ENCODE data around the gene TMC6. TPM values are rescaled to one million over a fixed set of nuclear protein-coding genes. Genes with fewer than 3 reads are reported as not detected.
A peak's percentile ranks its signal among the peaks of the same experiment; 100 is the strongest.

Gene TMC6
- total and polyA plus RNA-seq, 2 of the 4 experiments (the other 2 are of a cell fraction): 0.19 TPM; not detected in 1

DNA sequence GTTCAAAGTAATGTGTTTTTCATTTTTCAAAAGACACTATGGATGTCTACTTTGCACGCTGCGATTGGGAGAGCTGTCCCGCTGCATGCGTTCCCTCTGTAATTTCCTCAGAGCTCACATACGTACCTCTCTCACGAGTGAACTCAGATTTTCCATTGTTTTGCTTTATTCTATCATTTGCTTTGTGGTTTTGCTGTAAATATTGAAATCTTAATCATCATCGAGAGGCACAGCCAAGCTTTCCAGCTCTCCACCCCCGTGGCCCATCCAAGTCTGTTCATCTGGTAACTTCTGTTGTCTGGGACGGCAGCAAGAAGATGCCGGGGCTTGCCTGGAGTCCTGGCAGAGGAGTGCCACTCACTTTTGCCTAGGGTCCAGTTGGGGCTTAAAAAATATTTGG is 21.1 kb downstream of the TMC6 start:
- TF ChIP-seq RFX5 (IDR thresholded peaks at IDR 0.05; ENCODE audit: low read depth, low read length) (no peak), RCOR1 (IDR thresholded peaks at IDR 0.05; ENCODE audit: insufficient replicate concordance, low read length) (no peak), NFE2L2 (IDR thresholded peaks at IDR 0.05; ENCODE audit: low read depth, low read length) (no peak), BHLHE40 (IDR thresholded peaks at IDR 0.05; ENCODE audit: low read depth, low read length) (no peak), RAD21 (IDR thresholded peaks at IDR 0.05; ENCODE audit: low read length) (no peak), POLR2A (IDR thresholded peaks at IDR 0.05; ENCODE audit: low read depth, low read length) (no peak), FOS (IDR thresholded peaks at IDR 0.05; ENCODE audit: low read depth, low read length) (no peak), MAFK (IDR thresholded peaks at IDR 0.05; ENCODE audit: low read depth, low read length) (no peak), MAZ (IDR thresholded peaks at IDR 0.05; ENCODE audit: borderline replicate concordance, low read depth, low read length) (no peak), SMC3 (IDR thresholded peaks at IDR 0.05; ENCODE audit: low read depth, low read length) (no peak), CEBPB (IDR thresholded peaks at IDR 0.05; ENCODE audit: low read depth, low read length) (no peak), MXI1 (IDR thresholded peaks at IDR 0.05; ENCODE audit: borderline replicate concordance, low read depth, low read length) (no peak), CHD1 (IDR thresholded peaks at IDR 0.05; ENCODE audit: low read depth, low read length) (no peak)
- TF ChIP-seq, protein P1, sequence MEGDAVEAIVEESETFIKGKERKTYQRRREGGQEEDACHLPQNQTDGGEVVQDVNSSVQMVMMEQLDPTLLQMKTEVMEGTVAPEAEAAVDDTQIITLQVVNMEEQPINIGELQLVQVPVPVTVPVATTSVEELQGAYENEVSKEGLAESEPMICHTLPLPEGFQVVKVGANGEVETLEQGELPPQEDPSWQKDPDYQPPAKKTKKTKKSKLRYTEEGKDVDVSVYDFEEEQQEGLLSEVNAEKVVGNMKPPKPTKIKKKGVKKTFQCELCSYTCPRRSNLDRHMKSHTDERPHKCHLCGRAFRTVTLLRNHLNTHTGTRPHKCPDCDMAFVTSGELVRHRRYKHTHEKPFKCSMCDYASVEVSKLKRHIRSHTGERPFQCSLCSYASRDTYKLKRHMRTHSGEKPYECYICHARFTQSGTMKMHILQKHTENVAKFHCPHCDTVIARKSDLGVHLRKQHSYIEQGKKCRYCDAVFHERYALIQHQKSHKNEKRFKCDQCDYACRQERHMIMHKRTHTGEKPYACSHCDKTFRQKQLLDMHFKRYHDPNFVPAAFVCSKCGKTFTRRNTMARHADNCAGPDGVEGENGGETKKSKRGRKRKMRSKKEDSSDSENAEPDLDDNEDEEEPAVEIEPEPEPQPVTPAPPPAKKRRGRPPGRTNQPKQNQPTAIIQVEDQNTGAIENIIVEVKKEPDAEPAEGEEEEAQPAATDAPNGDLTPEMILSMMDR (conservative IDR thresholded peaks at IDR 0.05; ENCODE audit: low read depth, low read length): no peak
- TF ChIP-seq, protein P2, sequence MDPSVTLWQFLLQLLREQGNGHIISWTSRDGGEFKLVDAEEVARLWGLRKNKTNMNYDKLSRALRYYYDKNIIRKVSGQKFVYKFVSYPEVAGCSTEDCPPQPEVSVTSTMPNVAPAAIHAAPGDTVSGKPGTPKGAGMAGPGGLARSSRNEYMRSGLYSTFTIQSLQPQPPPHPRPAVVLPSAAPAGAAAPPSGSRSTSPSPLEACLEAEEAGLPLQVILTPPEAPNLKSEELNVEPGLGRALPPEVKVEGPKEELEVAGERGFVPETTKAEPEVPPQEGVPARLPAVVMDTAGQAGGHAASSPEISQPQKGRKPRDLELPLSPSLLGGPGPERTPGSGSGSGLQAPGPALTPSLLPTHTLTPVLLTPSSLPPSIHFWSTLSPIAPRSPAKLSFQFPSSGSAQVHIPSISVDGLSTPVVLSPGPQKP (IDR thresholded peaks at IDR 0.05; ENCODE audit: borderline replicate concordance, low read depth, low read length): no peak
- Histone ChIP-seq H3K18ac (ENCODE audit: low read depth, low read length) (no peak overlapping the region), H2AK5ac (ENCODE audit: low read depth, low read length) (no peak overlapping the region), H2BK15ac (ENCODE audit: low read depth, low read length) (no peak overlapping the region), H3K9me1 (ENCODE audit: insufficient read depth, low read length) (peaks cover under 1% of the 10 kb centered on the region; the same call in 1 of the 2 replicates), H2AFZ (replicated peaks; ENCODE audit: low read length, poor library complexity) (no peak overlapping the region), H3K4me2 (ENCODE audit: low read depth, low read length) (no peak overlapping the region), H3K56ac (ENCODE audit: extremely low read depth, insufficient read depth, low read length) (no peak overlapping the region), H3K27me3 (ENCODE audit: control insufficient read depth, insufficient read depth, low read length) (no peaks in the 10 kb centered on the region), H3K27ac (ENCODE audit: insufficient read depth, low read length) (no peak overlapping the region), H3K9me3 (ENCODE audit: control insufficient read depth, insufficient read depth, low read length) (no peaks in the 10 kb centered on the region), H4K91ac (ENCODE audit: insufficient read depth, low read depth, low read length) (no peak overlapping the region), H4K8ac (ENCODE audit: low read depth in 2 of 2, low read length in 2 of 2) (no peak overlapping the region), H2BK120ac (ENCODE audit: low read depth, low read length) (no peak overlapping the region), H2BK20ac (ENCODE audit: low read depth, low read length) (no peak overlapping the region), H4K20me1 (ENCODE audit: insufficient read depth, low read length) (no peaks in the 10 kb centered on the region), H3K4ac (ENCODE audit: low read depth, low read length) (no peak overlapping the region), H3K9ac (ENCODE audit: low read depth, low read length) (no peak overlapping the region), H3K14ac (replicated peaks; ENCODE audit: low read depth, low read length) (no peak overlapping the region), H3K36me3 (ENCODE audit: control insufficient read depth, insufficient read depth, low read length) (peaks cover 15% of the 10 kb centered on the region), H2AK9ac (replicated peaks; ENCODE audit: low read depth, low read length, poor library complexity) (no peak overlapping the region), H2BK5ac (ENCODE audit: low read depth, low read length, poor library complexity, severe bottlenecking) (no peak overlapping the region), H3K79me1 (ENCODE audit: low read depth in 1 of 2, low read length in 2 of 2) (no peaks in the 10 kb centered on the region), H4K5ac (ENCODE audit: low read depth, low read length) (no peak overlapping the region), H3K23ac (ENCODE audit: low read depth, low read length) (no peak overlapping the region), H3K4me3 (ENCODE audit: insufficient read depth, low read depth, low read length) (no peak overlapping the region), H3K4me1 (ENCODE audit: control insufficient read depth, insufficient read depth, low read length) (no peaks in the 10 kb centered on the region; the same call in 1 of the 2 replicates)
- ATAC-seq (ENCODE audit: low read depth) (no peak), DNase-seq (peak; percentile 47)
- CTCF ChIA-PET: no interaction called here
- POLR2A ChIA-PET (ENCODE audit: unreplicated experiment): no interaction called here
- intact Hi-C loops (cut with micrococcal nuclease) (no loop called here), in situ Hi-C loops (cut with MboI; ENCODE audit: low sequenced_read_pairs) (no loop called here), dilution Hi-C loops (cut with HindIII; ENCODE audit: low sequenced_read_pairs, unreplicated experiment) (no loop called here)
- BruUV-seq (replicated peaks): no TSS peak
- WGBS, 2 experiments (ENCODE audit: extremely low coverage in 2 of 2, insufficient read length in 1 of 2): no CpG with 5 or more reads among the region's 10 CpGs

Measured in IMR-90 (cell line).